ENCODE results near the gene MCF2L2. TPM values are rescaled to one million over a fixed set of nuclear protein-coding genes. Genes with fewer than 3 reads are reported as not detected.

Gene MCF2L2
- total and polyA plus RNA-seq, 9 of the 15 experiments (the other 6 are each of a cell fraction or from before 2014, with no cell fraction given), result 0.56 to 4.2 (median 3.0) TPM

GRCh38 chr3:183447206-183448001 is 19.0 kb upstream of the MCF2L2 start (continued):
- TF ChIP-seq FOXM1 (IDR thresholded peaks at IDR 0.05; ENCODE audit: low read depth) (peak; percentile 51; the same call in 1 of the 2 replicates), FOXM1 (CRISPR knock-in tag; IDR thresholded peaks at IDR 0.05; ENCODE audit: low read depth) (0 out of 2 replicates have a peak, but pooled peaks have one; percentile 29), SMAD4 (CRISPR knock-in tag; conservative IDR thresholded peaks at IDR 0.05) (0 out of 2 replicates have a peak, but pooled peaks have one; percentile 58), PATZ1 (CRISPR knock-in tag; IDR thresholded peaks at IDR 0.05; ENCODE audit: borderline replicate concordance) (no peak), EGR1 (conservative IDR thresholded peaks at IDR 0.05) (peak; percentile 78), RBM25 (IDR thresholded peaks at IDR 0.05; ENCODE audit: low read depth, low read length, severe bottlenecking) (no peak), FOXA1 (IDR thresholded peaks at IDR 0.05; ENCODE audit: borderline replicate concordance) (no peak), CTBP1 (IDR thresholded peaks at IDR 0.05; ENCODE audit: borderline replicate concordance) (peak; percentile 93), HMG20A (CRISPR knock-in tag; conservative IDR thresholded peaks at IDR 0.05) (no peak), CBX1 (IDR thresholded peaks at IDR 0.05; ENCODE audit: low read depth) (0 out of 2 replicates have a peak, but pooled peaks have one; percentile 48), DNMT1 (IDR thresholded peaks at IDR 0.05) (no peak), AFF1 (IDR thresholded peaks at IDR 0.05; ENCODE audit: low read depth in 1 of 2, partially characterized antibody in 2 of 2) (peak; percentile 17 to 41)
